H1 (cell line): ENCODE measurements around the gene UBP1. TPM values are rescaled to one million over a fixed set of nuclear protein-coding genes. Genes with fewer than 3 reads are reported as not detected.

ENCODE experiments used
- EGR1 ChIP-seq: IDR thresholded peaks from 2 replicates; pipeline ENCODE4 v1.6.1; 2011; ENCODE audit warnings: low read depth, low read length, borderline replicate concordance
- JUN ChIP-seq: IDR thresholded peaks from 2 replicates; pipeline ENCODE4 v1.6.1; 2011; ENCODE audit warnings: low read depth, mild to moderate bottlenecking, improper control_type of control experiment, low read length
- KDM5A ChIP-seq: fragments of 200-600 bp; IDR thresholded peaks from 2 replicates; pipeline ENCODE4 v1.7.1; 2012; ENCODE audit warnings: mild to moderate bottlenecking, low read length, inconsistent platforms, mixed read lengths
- PHF8 ChIP-seq: fragments of 200-600 bp; sonication (generic); conservative IDR thresholded peaks from 2 replicates; pipeline ENCODE4 v1.7.1; 2012; ENCODE audit warnings: low read depth, mild to moderate bottlenecking, inconsistent platforms, low read length, moderate library complexity
- polyA plus RNA-seq, 7 experiments: library from polyadenylated mRNA; depleted of rRNA in 3 of 7; stranded (reverse) in 5 of 7; unstranded in 2 of 7; fragments of >200 nt in 5 of 7; fragments of 200-250 nt in 2 of 7; gene quantifications; 1 replicate in 5 of 7; 2 replicates in 1 of 7; 4 replicates in 1 of 7; pipeline versions ENCODE4 v1.2.1 to v1.2.3, GENCODE V29; 2011 to 2013; ENCODE audit warnings: missing spikeins in 2 of 7, mixed read lengths in 2 of 7
- total RNA-seq: library from RNA; stranded (reverse); fragmentation: NEBNext Ultra II Directional; extraction: Animal tissue kit (Norgen Biotek cat#: 25700); gene quantifications from 2 replicates; pipeline ENCODE4 v1.2.1, GENCODE V29; 2021
- TF ChIP-seq, protein P1 (sequence below): IDR thresholded peaks from 2 replicates; pipeline ENCODE4 v1.6.1; 2012; ENCODE audit warnings: inconsistent platforms
- TF ChIP-seq, protein P2 (sequence below): IDR thresholded peaks from 2 replicates; pipeline ENCODE4 v1.6.1; 2011; ENCODE audit warnings: low read length, improper control_type of control experiment

The UBP1 gene
- total and polyA plus RNA-seq, 2 of the 8 experiments (the other 6 are each of a cell fraction or from before 2014, with no cell fraction given) = 47.3 to 71.9 TPM

DNA sequence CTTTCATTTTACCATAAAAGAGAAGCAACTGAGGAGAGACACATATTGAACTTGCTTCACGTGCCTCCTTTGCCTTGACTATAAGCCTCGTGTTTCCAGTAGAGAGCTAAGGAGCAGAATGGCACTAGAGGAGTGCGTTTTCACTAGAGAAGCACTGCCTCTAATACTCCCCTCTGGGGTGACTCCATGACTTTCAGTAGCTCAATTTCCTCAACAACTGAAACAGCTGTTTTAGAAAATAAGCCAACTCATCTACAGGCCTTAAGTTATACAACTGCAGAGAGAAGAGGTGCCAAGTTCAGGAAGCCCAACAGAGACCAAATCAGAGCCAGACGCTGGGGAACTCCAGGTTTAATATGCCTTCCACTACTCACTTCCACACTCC, 1.9 kb downstream of the UBP1 start (continued):
- TF ChIP-seq, protein P1, sequence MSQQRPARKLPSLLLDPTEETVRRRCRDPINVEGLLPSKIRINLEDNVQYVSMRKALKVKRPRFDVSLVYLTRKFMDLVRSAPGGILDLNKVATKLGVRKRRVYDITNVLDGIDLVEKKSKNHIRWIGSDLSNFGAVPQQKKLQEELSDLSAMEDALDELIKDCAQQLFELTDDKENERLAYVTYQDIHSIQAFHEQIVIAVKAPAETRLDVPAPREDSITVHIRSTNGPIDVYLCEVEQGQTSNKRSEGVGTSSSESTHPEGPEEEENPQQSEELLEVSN = no peak
- TF ChIP-seq, protein P2, sequence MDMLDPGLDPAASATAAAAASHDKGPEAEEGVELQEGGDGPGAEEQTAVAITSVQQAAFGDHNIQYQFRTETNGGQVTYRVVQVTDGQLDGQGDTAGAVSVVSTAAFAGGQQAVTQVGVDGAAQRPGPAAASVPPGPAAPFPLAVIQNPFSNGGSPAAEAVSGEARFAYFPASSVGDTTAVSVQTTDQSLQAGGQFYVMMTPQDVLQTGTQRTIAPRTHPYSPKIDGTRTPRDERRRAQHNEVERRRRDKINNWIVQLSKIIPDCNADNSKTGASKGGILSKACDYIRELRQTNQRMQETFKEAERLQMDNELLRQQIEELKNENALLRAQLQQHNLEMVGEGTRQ = no peak
- TF ChIP-seq EGR1 (no peak), JUN (no peak), PHF8 (no peak), KDM5A (no peak)
